Heart right ventricle (tissue), 16 donors: Measurements from ENCODE around the gene PNMA1. TPM values are rescaled to one million over a fixed set of nuclear protein-coding genes. Genes with fewer than 3 reads are reported as not detected.

ENCODE experiments used
- ATAC-seq, 8 donors: fragments of 200-7000 bp; cut with Tn5 transposase; one replicate each; pipeline ENCODE4 v1.9.1; 2020; ENCODE audit warnings: mild to moderate bottlenecking in 8 of 8, moderate library complexity in 8 of 8, moderate number of reproducible peaks in 1 of 8
- DNase-seq, 2 donors: peaks; one replicate each; pipeline ENCODE4 v3.0.0-alpha.2; 2020
- H3K27ac ChIP-seq, 10 donors: fragments of 200-600 bp; sonication (generic) in 2 of 10; one replicate each; pipeline versions ENCODE4 v1.5.0 to v1.8.0; 2020 to 2022; ENCODE audit warnings: mild to moderate bottlenecking in 3 of 10
- H3K27me3 ChIP-seq, 7 donors: fragments of 200-600 bp; one replicate each; pipeline ENCODE4 v1.8.0; 2021 to 2022; ENCODE audit warnings: mild to moderate bottlenecking in 2 of 7
- H3K36me3 ChIP-seq, 9 donors: fragments of 200-600 bp; sonication (generic) in 1 of 9; one replicate each; pipeline versions ENCODE4 v1.5.0 to v1.8.0; 2020 to 2022; ENCODE audit warnings: mild to moderate bottlenecking in 2 of 9
- H3K4me1 ChIP-seq, 9 donors: fragments of 200-600 bp; sonication (generic) in 1 of 9; one replicate each; pipeline versions ENCODE4 v1.5.0 to v1.8.0; 2020 to 2022; ENCODE audit warnings: mild to moderate bottlenecking in 4 of 9
- H3K4me3 ChIP-seq, 10 donors: fragments of 200-600 bp; sonication (generic) in 2 of 10; one replicate each; pipeline versions ENCODE4 v1.5.0 to v1.8.0; 2020 to 2022; ENCODE audit warnings: mild to moderate bottlenecking in 7 of 10, moderate library complexity in 2 of 10
- H3K9me3 ChIP-seq, 11 donors: fragments of 200-600 bp in 10 of 11; sonication (generic) in 2 of 11; one replicate each; pipeline versions ENCODE4 v1.5.0 to v1.8.0; 2013 to 2022; ENCODE audit warnings: mild to moderate bottlenecking in 2 of 11, control low read depth in 1 of 11, moderate library complexity in 1 of 11
- WGBS, 2 donors: extraction: QIAGEN DNeasy Blood & Tissue Kit; methylation state at CpG; one replicate each; pipeline ENCODE4 v1.1.7; 2013; ENCODE audit warnings: inconsistent platforms in 1 of 2; 5-methylcytosine and 5-hydroxymethylcytosine counted together
- intact Hi-C, 10 donors: fragments of 100-400 bp; cut with DNase I; formaldehyde crosslinking; loops; one replicate each; pipeline versions ENCODE4 v1.11.1 to v1.14.2; 2022
- polyA plus RNA-seq, 2 donors: library from polyadenylated mRNA; stranded (reverse); fragments of 200-250 nt; gene quantifications; one replicate each; pipeline ENCODE4 v1.2.3, GENCODE V29; 2013
- total RNA-seq, 10 donors: library from RNA; stranded (reverse); fragmentation: NEBNext Ultra II Directional in 3 of 10; extraction: Animal tissue kit (Norgen Biotek cat#: 25700) in 3 of 10; gene quantifications; one replicate each; pipeline versions ENCODE4 v1.2.1 to v1.2.4, GENCODE V29; 2021 to 2023
- TF ChIP-seq, protein P1 (sequence below), 9 donors: fragments of 200-600 bp; sonication (generic) in 2 of 9; IDR thresholded peaks; one replicate each; pipeline versions ENCODE4 v1.5.0 to v1.8.0; 2021 to 2022; ENCODE audit warnings: antibody characterized with exemption in 9 of 9, mild to moderate bottlenecking in 5 of 9, moderate library complexity in 1 of 9
- donor health status: Arrhythmogenic right ventricular cardiomyopathy.
- donor health status: ischemic (EF 13 %, LVEDD 7.1; RV severe dilation, severe dysfunction).
- donor health status: healthy with polysubstance abuse.
- donor health status: DM: no; HTN: yes; CAD: no.
- donor health status: DM: no; HTN: no; CAD: no.
- donor health status: ischemic (EF 25% LVEDD 6.9; RV normal size, moderate dysfunction).
- donor health status: ischemic (EF 25% LVEDD 5.7; RV mildly dilated, moderate dysfunction).
- donor health status: healthy.
- donor health status: DM: yes; HTN: yes; CAD: no.
- donor health status: Ischemic cardiomyopathy.
- donor health status: ischemic (EF 35%, LVEDD 5.7; RV mildly dilated, moderate dysfunction).
- donor health status: nonischemic (EF 11% LVEDD 7.7; RV severe dilation, severe dysfunction).
- donor health status: DM: yes; HTN: yes; CAD: no.
- donor health status: PGD.
- donor health status: ischemic (EF 29% LVEDD 5.4; RV normal size, mild dysfunction).
- donor health status: nonischemic (EF 23%, LVEDD 6.1; RV moderate dilation, normal function).

PNMA1 gene
- total and polyA plus RNA-seq, 12 donors, result 6.6 to 30.8 (median 23.1) TPM

- H3K4me1 ChIP-seq, result peaks cover 74 to 89% (median 87%) of the 10 kb centered on the region in 9 donors
- DNase-seq, result no peak
- no peaks in the 10 kb centered on the region for H3K36me3 ChIP-seq
- TF ChIP-seq, protein P1, sequence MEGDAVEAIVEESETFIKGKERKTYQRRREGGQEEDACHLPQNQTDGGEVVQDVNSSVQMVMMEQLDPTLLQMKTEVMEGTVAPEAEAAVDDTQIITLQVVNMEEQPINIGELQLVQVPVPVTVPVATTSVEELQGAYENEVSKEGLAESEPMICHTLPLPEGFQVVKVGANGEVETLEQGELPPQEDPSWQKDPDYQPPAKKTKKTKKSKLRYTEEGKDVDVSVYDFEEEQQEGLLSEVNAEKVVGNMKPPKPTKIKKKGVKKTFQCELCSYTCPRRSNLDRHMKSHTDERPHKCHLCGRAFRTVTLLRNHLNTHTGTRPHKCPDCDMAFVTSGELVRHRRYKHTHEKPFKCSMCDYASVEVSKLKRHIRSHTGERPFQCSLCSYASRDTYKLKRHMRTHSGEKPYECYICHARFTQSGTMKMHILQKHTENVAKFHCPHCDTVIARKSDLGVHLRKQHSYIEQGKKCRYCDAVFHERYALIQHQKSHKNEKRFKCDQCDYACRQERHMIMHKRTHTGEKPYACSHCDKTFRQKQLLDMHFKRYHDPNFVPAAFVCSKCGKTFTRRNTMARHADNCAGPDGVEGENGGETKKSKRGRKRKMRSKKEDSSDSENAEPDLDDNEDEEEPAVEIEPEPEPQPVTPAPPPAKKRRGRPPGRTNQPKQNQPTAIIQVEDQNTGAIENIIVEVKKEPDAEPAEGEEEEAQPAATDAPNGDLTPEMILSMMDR (IDR thresholded peaks at IDR 0.05), result no peak
- H3K4me3 ChIP-seq, result peak overlapping the region in 6 of 10 donors; percentile 1 to 26 (median 18)
- peak in 2 of 8 donors; percentile 6 to 28 for ATAC-seq
- peak overlapping the region; percentile 72 to 100 (median 98) for H3K27ac ChIP-seq
- intact Hi-C loops, result loop anchor here in 2 of 10 donors (2.0 kb wide), 3 partner anchors 15 to 31 kb away; no protein-coding TSS in a partner anchor
- 7 to 13% methylated on average over 5 of the region's 5 CpGs for WGBS, 2 donors
- H3K9me3 ChIP-seq, result no peaks in the 10 kb centered on the region
- no peaks in the 10 kb centered on the region for H3K27me3 ChIP-seq
Measured at GRCh38 chr14:73755434-73756014, 41.3 kb upstream of the PNMA1 start.

GRCh38 chr14:73754911-73755360 is 40.8 kb upstream of the PNMA1 start:
- ATAC-seq (peak in 6 of 8 donors; percentile 7 to 59 (median 46)), DNase-seq (peak; percentile 44 to 60)
- TF ChIP-seq, protein P1 (IDR thresholded peaks at IDR 0.05), result no peak
- intact Hi-C loops, result loop anchor here in 9 of 10 donors (2.0 to 5.0 kb wide), 4 partner anchors 14 to 32 kb away; no protein-coding TSS in a partner anchor
- 6 to 10% methylated on average over 8 of the region's 8 CpGs for WGBS, 2 donors
- Histone ChIP-seq H3K27ac (peak overlapping the region; percentile 72 to 100 (median 98)), H3K4me1 (peaks cover 80 to 92% (median 90%) of the 10 kb centered on the region in 9 donors), H3K27me3 (no peaks in the 10 kb centered on the region), H3K9me3 (no peaks in the 10 kb centered on the region), H3K36me3 (no peaks in the 10 kb centered on the region), H3K4me3 (peak overlapping the region in 7 of 10 donors; percentile 12 to 43 (median 22))

DNA sequence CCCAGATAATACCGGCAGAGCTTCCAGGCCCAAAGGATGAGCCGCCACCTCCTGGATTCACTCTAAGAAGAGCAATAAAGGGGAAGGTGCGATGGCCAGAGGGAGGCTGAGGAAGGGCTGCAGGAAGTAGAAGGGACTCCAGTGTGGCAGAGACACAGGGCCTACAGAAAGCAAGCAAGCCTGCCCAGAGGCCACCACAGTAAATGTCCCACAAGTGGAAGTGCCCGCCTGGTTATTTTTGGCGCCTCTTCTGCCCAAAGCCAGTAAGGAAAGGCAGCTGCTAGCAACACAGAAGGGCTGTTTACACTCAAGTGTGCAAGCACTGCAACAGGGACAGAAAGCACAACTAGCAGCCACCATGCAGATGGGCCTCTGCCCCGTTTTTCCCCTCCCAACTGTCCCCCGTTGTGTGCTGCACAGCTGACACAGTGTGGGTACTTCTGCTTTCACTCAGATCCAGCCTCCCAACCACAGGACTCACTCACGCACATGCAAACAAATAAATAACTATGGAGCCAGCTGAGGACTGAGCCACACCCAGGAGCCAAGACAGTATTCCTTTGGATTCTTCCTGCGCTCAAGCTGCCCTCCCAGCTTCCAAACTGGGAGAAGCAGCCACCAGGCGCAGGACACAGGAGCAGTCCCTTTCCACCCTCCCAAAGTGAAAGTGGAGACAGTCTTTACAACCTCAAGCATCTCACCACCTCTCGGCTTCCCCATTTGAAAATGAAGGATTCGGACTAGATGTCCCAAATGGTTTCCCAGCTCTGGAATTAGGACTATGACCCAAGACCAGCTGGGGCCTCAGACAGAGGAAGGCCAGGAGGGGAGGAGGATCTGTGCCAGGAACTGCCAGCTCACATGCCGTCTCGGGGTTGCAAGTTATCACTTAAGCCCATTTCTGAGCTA is 40.0 kb upstream of the PNMA1 start:
- Histone ChIP-seq H3K27me3 (no peaks in the 10 kb centered on the region), H3K4me3 (peak overlapping the region in 7 of 10 donors; percentile 12 to 43 (median 22)), H3K4me1 (peaks cover 84 to 100% (median 98%) of the 10 kb centered on the region in 9 donors), H3K36me3 (no peaks in the 10 kb centered on the region), H3K27ac (peak overlapping the region; percentile 72 to 100 (median 98)), H3K9me3 (no peaks in the 10 kb centered on the region)
- intact Hi-C loops, result loop anchor here in 9 of 10 donors (2.0 to 5.0 kb wide), 4 partner anchors 13 to 33 kb away; no protein-coding TSS in a partner anchor
- 25% methylated on average over 14 of the region's 14 CpGs for WGBS, 2 donors
- ATAC-seq (peak; percentile 2 to 39 (median 19)), DNase-seq (peak in 1 of 2 donors; percentile 41)
- TF ChIP-seq, protein P1 (IDR thresholded peaks at IDR 0.05), result no peak
